Smooth muscle cell (in vitro differentiated cells): Measurements from ENCODE around the gene HPN. TPM values are rescaled to one million over a fixed set of nuclear protein-coding genes. Genes with fewer than 3 reads are reported as not detected.
"Not testable (repeated sequence)": the region's sequence is repeated elsewhere in the genome, so short reads cannot be mapped to it uniquely, and the experiment has no call there.

Experiments
- DNase-seq: peaks from one replicate; lab custom pipeline; 2025; ENCODE audit not compliant: unreplicated experiment; lab: John Stamatoyannopoulos, UW
- H2AFZ ChIP-seq: fragments of 200-600 bp; sonication (generic); 2 replicates; pipeline ENCODE4 v1.6.0; 2016; ENCODE audit warnings: antibody characterized with exemption, low read depth, mild to moderate bottlenecking
- H3F3A ChIP-seq: fragments of 200-600 bp; sonication (generic); 2 replicates; pipeline ENCODE4 v1.6.0; 2017; ENCODE audit warnings: antibody characterized with exemption, low read depth
- H3K27ac ChIP-seq: fragments of 200-600 bp; sonication (generic); 2 replicates; pipeline ENCODE4 v1.5.1; 2016; ENCODE audit warnings: low read depth, mild to moderate bottlenecking
- H3K27me3 ChIP-seq: fragments of 200-600 bp; sonication (generic); 2 replicates; pipeline ENCODE4 v1.6.1; 2016; ENCODE audit warnings: low read depth, mild to moderate bottlenecking
- H3K36me3 ChIP-seq: fragments of 200-600 bp; sonication (generic); 2 replicates; pipeline ENCODE4 v1.5.1; 2016; ENCODE audit warnings: low read depth
- H3K4me1 ChIP-seq: fragments of 200-600 bp; sonication (generic); 2 replicates; pipeline ENCODE4 v1.5.1; 2016; ENCODE audit warnings: low read depth
- H3K4me2 ChIP-seq: fragments of 200-600 bp; sonication (generic); 2 replicates; pipeline ENCODE4 v1.6.0; 2016; ENCODE audit warnings: mild to moderate bottlenecking
- H3K4me3 ChIP-seq: fragments of 200-600 bp; sonication (generic); 2 replicates; pipeline ENCODE4 v1.5.1; 2016; ENCODE audit warnings: mild to moderate bottlenecking
- H3K79me2 ChIP-seq: fragments of 200-600 bp; sonication (generic); 2 replicates; pipeline ENCODE4 v1.6.0; 2016; ENCODE audit warnings: low read depth, mild to moderate bottlenecking
- H3K9ac ChIP-seq: fragments of 200-600 bp; sonication (generic); 2 replicates; pipeline ENCODE4 v1.6.0; 2016; ENCODE audit warnings: low read depth
- H3K9me3 ChIP-seq: fragments of 200-600 bp; sonication (generic); replicated peaks from 2 replicates; pipeline ENCODE4 v1.5.1; 2016; ENCODE audit warnings: low read depth
- H4K20me1 ChIP-seq: fragments of 200-600 bp; sonication (generic); 2 replicates; pipeline ENCODE4 v1.6.0; 2016; ENCODE audit warnings: low read depth
- WGBS: methylation state at CpG from one replicate; pipeline ENCODE4 v1.1.7; 2016; ENCODE audit warnings: low lambda C conversion rate; 5-methylcytosine and 5-hydroxymethylcytosine counted together
- polyA plus RNA-seq: library from polyadenylated mRNA; unstranded; fragments of >200 nt; fragmentation: Nextera tagmentation; extraction: Ambion mirVana; gene quantifications from 2 replicates; pipeline ENCODE4 v1.2.1, GENCODE V29; 2016
- total RNA-seq: library from RNA; depleted of rRNA; stranded (reverse); fragments of >200 nt; gene quantifications from 2 replicates; pipeline ENCODE4 v1.2.3, GENCODE V29; 2014
- TF ChIP-seq, protein P1 (sequence below): fragments of 200-600 bp; sonication (generic); IDR thresholded peaks from 2 replicates; pipeline ENCODE4 v1.5.1; 2017; ENCODE audit warnings: borderline replicate concordance, mild to moderate bottlenecking, antibody characterized with exemption; ENCODE audit not compliant: insufficient read depth, poor library complexity, severe bottlenecking

Gene HPN
- total RNA-seq (1.9 and 4.1 TPM in 2 replicates), polyA plus RNA-seq (1.3 and 6.6 TPM in 2 replicates)

GRCh38 chr19:35041548-35042055 lies at the start of gene HPN:
Gene HPN (plus strand): TSS chr19:35041721. CDS start chr19:35042507, 786 bp downstream.
- no peak for DNase-seq
- 39% methylated on average over 3 of the region's 19 CpGs for WGBS
- Histone ChIP-seq H3F3A (no peaks in the 10 kb centered on the region), H3K36me3 (no peaks in the 10 kb centered on the region), H3K27ac (no peak within 1 kb of the TSS), H3K9me3 (no peaks in the 10 kb centered on the region), H3K4me1 (no peaks in the 10 kb centered on the region), H2AFZ (no peak within 1 kb of the TSS), H3K79me2 (no peaks in the 10 kb centered on the region), H4K20me1 (no peaks in the 10 kb centered on the region), H3K27me3 (no peaks in the 10 kb centered on the region), H3K9ac (no peak within 1 kb of the TSS), H3K4me2 (peak within 1 kb of the TSS; percentile 67), H3K4me3 (peak within 1 kb of the TSS; percentile 34)
- TF ChIP-seq, protein P1, sequence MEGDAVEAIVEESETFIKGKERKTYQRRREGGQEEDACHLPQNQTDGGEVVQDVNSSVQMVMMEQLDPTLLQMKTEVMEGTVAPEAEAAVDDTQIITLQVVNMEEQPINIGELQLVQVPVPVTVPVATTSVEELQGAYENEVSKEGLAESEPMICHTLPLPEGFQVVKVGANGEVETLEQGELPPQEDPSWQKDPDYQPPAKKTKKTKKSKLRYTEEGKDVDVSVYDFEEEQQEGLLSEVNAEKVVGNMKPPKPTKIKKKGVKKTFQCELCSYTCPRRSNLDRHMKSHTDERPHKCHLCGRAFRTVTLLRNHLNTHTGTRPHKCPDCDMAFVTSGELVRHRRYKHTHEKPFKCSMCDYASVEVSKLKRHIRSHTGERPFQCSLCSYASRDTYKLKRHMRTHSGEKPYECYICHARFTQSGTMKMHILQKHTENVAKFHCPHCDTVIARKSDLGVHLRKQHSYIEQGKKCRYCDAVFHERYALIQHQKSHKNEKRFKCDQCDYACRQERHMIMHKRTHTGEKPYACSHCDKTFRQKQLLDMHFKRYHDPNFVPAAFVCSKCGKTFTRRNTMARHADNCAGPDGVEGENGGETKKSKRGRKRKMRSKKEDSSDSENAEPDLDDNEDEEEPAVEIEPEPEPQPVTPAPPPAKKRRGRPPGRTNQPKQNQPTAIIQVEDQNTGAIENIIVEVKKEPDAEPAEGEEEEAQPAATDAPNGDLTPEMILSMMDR = no peak

- H3K4me2 ChIP-seq, H3K27me3 ChIP-seq, H3K4me3 ChIP-seq, H3K27ac ChIP-seq, H3K79me2 ChIP-seq, H3K9ac ChIP-seq, H3K4me1 ChIP-seq, H4K20me1 ChIP-seq, H3K36me3 ChIP-seq, H2AFZ ChIP-seq, H3F3A ChIP-seq, H3K9me3 ChIP-seq, DNase-seq: not testable (repeated sequence)
- WGBS = 96% methylated on average over 7 of the region's 7 CpGs
Measured at GRCh38 chr19:34992582-34992981, 48.9 kb upstream of the HPN start.

DNA sequence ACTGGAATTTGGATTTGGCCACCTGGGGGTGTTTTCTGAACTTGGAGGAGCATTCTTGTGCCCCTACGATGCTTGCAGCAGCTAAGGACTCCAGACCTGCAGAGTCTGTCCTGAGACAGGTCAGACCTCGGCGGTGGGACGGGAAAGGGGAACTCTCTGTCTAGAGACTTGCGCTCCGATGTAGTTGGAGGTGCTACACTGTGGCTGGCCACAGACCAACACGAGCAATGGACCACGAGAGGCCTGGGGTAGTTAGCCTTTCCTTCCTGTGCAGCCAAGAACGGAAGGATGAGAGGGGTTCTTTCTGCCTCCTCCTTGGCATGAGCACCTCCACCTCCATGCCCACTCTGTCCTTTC lies 47.3 kb upstream of the HPN start:
- Histone ChIP-seq H3K27me3 (no peaks in the 10 kb centered on the region), H3K4me1 (no peaks in the 10 kb centered on the region), H4K20me1 (no peaks in the 10 kb centered on the region), H3F3A (no peaks in the 10 kb centered on the region), H3K9ac (no peak overlapping the region), H2AFZ (no peak overlapping the region), H3K79me2 (no peaks in the 10 kb centered on the region), H3K36me3 (no peaks in the 10 kb centered on the region), H3K4me2 (no peak overlapping the region), H3K4me3 (no peak overlapping the region), H3K9me3 (no peaks in the 10 kb centered on the region), H3K27ac (no peak overlapping the region)
- no peak for DNase-seq
- WGBS = 87% methylated on average over 9 of the region's 9 CpGs
- TF ChIP-seq, protein P1 = no peak

DNA sequence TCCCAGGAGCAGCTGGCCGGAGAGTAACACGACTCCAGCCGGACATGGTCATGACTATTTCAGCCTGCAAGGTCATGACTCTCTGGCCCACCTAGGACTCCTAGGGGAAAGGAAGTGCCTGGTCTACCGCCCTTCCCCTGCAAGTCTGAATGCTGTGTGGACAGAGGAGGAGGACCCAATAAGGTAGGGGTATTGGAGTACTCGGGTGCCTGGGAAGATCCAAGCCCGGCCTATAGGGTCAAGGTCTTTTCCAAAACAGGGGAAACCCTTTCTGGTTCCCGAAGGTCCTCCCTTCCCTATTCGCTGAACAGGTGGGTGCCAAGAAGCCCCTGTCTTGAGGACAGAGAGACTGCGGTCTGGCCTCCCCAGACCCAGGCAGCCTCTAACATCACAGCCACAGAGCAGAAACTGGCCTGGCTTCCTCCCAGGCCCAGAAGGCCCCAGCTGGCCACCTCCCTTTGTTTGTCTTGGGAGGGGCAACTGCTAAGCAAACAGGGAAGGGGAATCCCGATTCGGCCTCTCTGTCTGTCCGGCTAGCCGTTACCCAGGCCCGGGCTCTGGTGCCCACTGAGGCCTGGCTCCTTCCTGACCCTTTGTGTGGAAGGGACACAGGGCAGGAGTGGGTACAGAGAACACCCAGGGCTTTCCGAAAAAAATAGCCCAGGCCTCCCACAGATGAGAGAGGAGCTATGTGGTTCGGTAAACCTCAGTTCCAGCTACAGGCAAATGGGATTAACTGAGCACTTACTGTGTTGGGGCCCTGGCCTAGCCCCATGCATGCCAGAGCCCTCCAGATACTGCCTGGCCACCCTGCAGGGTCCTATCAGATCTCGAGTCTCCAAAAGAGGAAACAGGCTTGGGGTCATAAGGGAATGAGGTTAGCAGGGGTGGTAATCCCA lies 46.6 kb upstream of the HPN start:
- Histone ChIP-seq H3K27me3 (no peaks in the 10 kb centered on the region), H3K4me3 (no peak overlapping the region), H3K36me3 (no peaks in the 10 kb centered on the region), H3K9ac (no peak overlapping the region), H3F3A (no peaks in the 10 kb centered on the region), H2AFZ (no peak overlapping the region), H3K4me2 (no peak overlapping the region), H3K79me2 (no peaks in the 10 kb centered on the region), H3K27ac (no peak overlapping the region), H4K20me1 (no peaks in the 10 kb centered on the region), H3K4me1 (no peaks in the 10 kb centered on the region), H3K9me3 (no peaks in the 10 kb centered on the region)
- WGBS = 89% methylated on average over 17 of the region's 17 CpGs
- TF ChIP-seq, protein P1 = no peak
- DNase-seq = no peak
